Colonic mucosa (tissue), 4 donors: ENCODE measurements around the gene TRIM44. TPM values are rescaled to one million over a fixed set of nuclear protein-coding genes. Genes with fewer than 3 reads are reported as not detected.
"Not testable (repeated sequence)": the region's sequence is repeated elsewhere in the genome, so short reads cannot be mapped to it uniquely, and the experiment has no call there.

Source experiments
- DNase-seq: peaks from one replicate; pipeline ENCODE4 v3.0.0-alpha.2; 2020
- H3K27ac ChIP-seq: fragments of 200-600 bp; one replicate; pipeline ENCODE4 v1.8.0; 2021
- H3K27me3 ChIP-seq: fragments of 200-600 bp; one replicate; pipeline ENCODE4 v1.8.0; 2021
- H3K36me3 ChIP-seq: fragments of 200-600 bp; one replicate; pipeline ENCODE4 v1.8.0; 2021
- H3K4me1 ChIP-seq: fragments of 200-600 bp; one replicate; pipeline ENCODE4 v1.8.0; 2021; ENCODE audit warnings: mild to moderate bottlenecking
- H3K4me3 ChIP-seq: fragments of 200-600 bp; one replicate; pipeline ENCODE4 v1.8.0; 2021
- H3K9ac ChIP-seq, 2 donors: one replicate each; pipeline ENCODE4 v1.7.0; 2013; ENCODE audit warnings: control low read depth in 2 of 2, low read depth in 2 of 2, low read length in 2 of 2
- H3K9me3 ChIP-seq: fragments of 200-600 bp; one replicate; pipeline ENCODE4 v1.8.0; 2021
- intact Hi-C: fragments of 100-400 bp; cut with DNase I; formaldehyde crosslinking; loops from one replicate; pipeline ENCODE4 v1.14.1; 2022
- total RNA-seq, 2 donors: library from RNA; stranded (reverse); fragmentation: NEBNext Ultra II Directional in 1 of 2; extraction: Animal tissue kit (Norgen Biotek cat#: 25700) in 1 of 2; gene quantifications; one replicate each; pipeline ENCODE4 v1.2.1, GENCODE V29; 2021
- TF ChIP-seq, protein P1 (sequence below): fragments of 200-600 bp; IDR thresholded peaks from one replicate; pipeline ENCODE4 v1.8.0; 2022; ENCODE audit warnings: antibody characterized with exemption, mild to moderate bottlenecking
- donor health status: healthy.
- donor health status: DM: no; HTN: no; CAD: no.
- donor health status: DM: no; HTN: no; CAD: no.

The TRIM44 gene
- total RNA-seq, 2 donors from 2014 or later = 38.8 to 47.0 TPM

DNA sequence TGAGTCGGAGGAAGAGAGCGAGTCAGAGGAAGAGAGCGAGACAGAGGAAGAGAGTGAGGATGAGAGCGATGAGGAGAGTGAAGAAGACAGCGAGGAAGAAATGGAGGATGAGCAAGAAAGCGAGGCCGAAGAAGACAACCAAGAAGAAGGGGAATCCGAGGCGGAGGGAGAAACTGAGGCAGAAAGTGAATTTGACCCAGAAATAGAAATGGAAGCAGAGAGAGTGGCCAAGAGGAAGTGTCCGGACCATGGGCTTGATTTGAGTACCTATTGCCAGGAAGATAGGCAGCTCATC, 780 bp downstream of the TRIM44 start:
- H3K27ac ChIP-seq = peak overlapping the region; percentile 90
- intact Hi-C loops = no loop called here
- H3K4me1 ChIP-seq = peaks cover 3% of the 10 kb centered on the region
- no peaks in the 10 kb centered on the region for H3K9me3 ChIP-seq
- no peak for DNase-seq
- TF ChIP-seq, protein P1, sequence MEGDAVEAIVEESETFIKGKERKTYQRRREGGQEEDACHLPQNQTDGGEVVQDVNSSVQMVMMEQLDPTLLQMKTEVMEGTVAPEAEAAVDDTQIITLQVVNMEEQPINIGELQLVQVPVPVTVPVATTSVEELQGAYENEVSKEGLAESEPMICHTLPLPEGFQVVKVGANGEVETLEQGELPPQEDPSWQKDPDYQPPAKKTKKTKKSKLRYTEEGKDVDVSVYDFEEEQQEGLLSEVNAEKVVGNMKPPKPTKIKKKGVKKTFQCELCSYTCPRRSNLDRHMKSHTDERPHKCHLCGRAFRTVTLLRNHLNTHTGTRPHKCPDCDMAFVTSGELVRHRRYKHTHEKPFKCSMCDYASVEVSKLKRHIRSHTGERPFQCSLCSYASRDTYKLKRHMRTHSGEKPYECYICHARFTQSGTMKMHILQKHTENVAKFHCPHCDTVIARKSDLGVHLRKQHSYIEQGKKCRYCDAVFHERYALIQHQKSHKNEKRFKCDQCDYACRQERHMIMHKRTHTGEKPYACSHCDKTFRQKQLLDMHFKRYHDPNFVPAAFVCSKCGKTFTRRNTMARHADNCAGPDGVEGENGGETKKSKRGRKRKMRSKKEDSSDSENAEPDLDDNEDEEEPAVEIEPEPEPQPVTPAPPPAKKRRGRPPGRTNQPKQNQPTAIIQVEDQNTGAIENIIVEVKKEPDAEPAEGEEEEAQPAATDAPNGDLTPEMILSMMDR = no peak
- H3K27me3 ChIP-seq = no peaks in the 10 kb centered on the region
- H3K9ac ChIP-seq = peak overlapping the region; percentile 92 to 97
- H3K4me3 ChIP-seq = peak overlapping the region; percentile 60
- H3K36me3 ChIP-seq = no peaks in the 10 kb centered on the region

- Histone ChIP-seq H3K4me3 (no peak overlapping the region), H3K9me3 (no peaks in the 10 kb centered on the region), H3K4me1 (peaks cover 3% of the 10 kb centered on the region), H3K36me3 (no peaks in the 10 kb centered on the region), H3K27ac (no peak overlapping the region), H3K9ac (no peak overlapping the region), H3K27me3 (no peaks in the 10 kb centered on the region)
- intact Hi-C loops = no loop called here
- TF ChIP-seq, protein P1 = no peak
- no peak for DNase-seq
These were observed 2.4 kb downstream of the TRIM44 start for GRCh38 chr11:35664977-35665441.

GRCh38 chr11:35667257-35667656, 4.7 kb downstream of the TRIM44 start:
- Histone ChIP-seq H3K27ac (no peak overlapping the region), H3K36me3 (no peaks in the 10 kb centered on the region), H3K4me1 (peaks cover 3% of the 10 kb centered on the region), H3K4me3 (no peak overlapping the region), H3K9me3 (no peaks in the 10 kb centered on the region), H3K9ac (no peak overlapping the region), H3K27me3 (no peaks in the 10 kb centered on the region)
- no peak for DNase-seq
- intact Hi-C loops = no loop called here
- TF ChIP-seq, protein P1 = no peak

GRCh38 chr11:35668350-35668749, 5.8 kb downstream of the TRIM44 start:
- H3K27me3 ChIP-seq, intact Hi-C loops, H3K9ac ChIP-seq, H3K27ac ChIP-seq, H3K9me3 ChIP-seq, DNase-seq, H3K36me3 ChIP-seq, H3K4me1 ChIP-seq, H3K4me3 ChIP-seq: not testable (repeated sequence)

- Histone ChIP-seq H3K4me1 (no peaks in the 10 kb centered on the region), H3K9me3 (no peaks in the 10 kb centered on the region), H3K9ac (no peak overlapping the region), H3K4me3 (no peak overlapping the region), H3K36me3 (no peaks in the 10 kb centered on the region), H3K27me3 (no peaks in the 10 kb centered on the region), H3K27ac (no peak overlapping the region)
- TF ChIP-seq, protein P1 = no peak
- DNase-seq = no peak
- intact Hi-C loops = no loop called here
These were observed 9.0 kb downstream of the TRIM44 start for GRCh38 chr11:35671396-35672127.

DNA sequence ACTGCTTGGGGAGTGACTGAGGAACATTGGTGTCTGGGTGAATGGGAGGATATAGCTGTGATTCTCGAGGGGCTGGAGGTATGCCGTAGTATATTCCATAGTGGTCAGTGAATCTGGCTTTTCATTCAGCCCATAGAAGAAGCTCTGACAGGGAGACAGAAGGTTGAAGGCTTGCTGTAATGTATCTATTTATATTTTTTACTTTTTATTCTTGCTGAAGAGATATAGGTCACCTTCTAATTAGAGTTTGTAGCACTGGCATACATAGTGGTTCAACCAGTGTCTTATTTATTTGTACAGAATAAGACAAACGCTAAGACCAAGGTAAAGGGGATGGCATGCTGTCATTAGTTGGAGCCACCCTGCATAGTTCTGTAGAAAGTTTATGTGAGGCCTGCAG, 10.0 kb downstream of the TRIM44 start:
- Histone ChIP-seq H3K36me3 (no peaks in the 10 kb centered on the region), H3K27me3 (no peaks in the 10 kb centered on the region), H3K4me3 (no peak overlapping the region), H3K4me1 (no peaks in the 10 kb centered on the region), H3K27ac (no peak overlapping the region), H3K9ac (no peak overlapping the region), H3K9me3 (no peaks in the 10 kb centered on the region)
- intact Hi-C loops = no loop called here
- DNase-seq = no peak
- TF ChIP-seq, protein P1 = no peak
